HCT116 (cell line): ENCODE data around the gene PDE4D.

Experiments used
- CBX3 ChIP-seq: IDR thresholded peaks from 2 replicates; pipeline ENCODE4 v1.6.1; 2012; ENCODE audit warnings: low read depth
- EZH2 ChIP-seq: fragments of 200-600 bp; sonication (generic); IDR thresholded peaks from 2 replicates; pipeline ENCODE4 v1.6.1; 2017; ENCODE audit warnings: antibody characterized with exemption, mixed run types
- JUND ChIP-seq: IDR thresholded peaks from 2 replicates; pipeline ENCODE4 v1.6.1; 2012
- POLR2A ChIP-seq: IDR thresholded peaks from 2 replicates; pipeline ENCODE4 v1.7.0; 2011; ENCODE audit warnings: borderline replicate concordance; ENCODE audit not compliant: insufficient read depth, insufficient read length; ENCODE audit errors: extremely low read depth
- POLR2AphosphoS5 ChIP-seq: IDR thresholded peaks from 2 replicates; pipeline ENCODE4 v1.6.1; 2011; ENCODE audit warnings: mild to moderate bottlenecking, low read depth, low read length, moderate library complexity
- TF ChIP-seq, protein P1 (sequence below), 3 experiments: fragments of 200-600 bp in 1 of 3; sonication (generic) in 1 of 3; IDR thresholded peaks in 2 of 3; conservative IDR thresholded peaks in 1 of 3; 2 replicates each; pipeline ENCODE4 v1.5.1; 2012 to 2017; ENCODE audit warnings: low read depth in 2 of 3, low read length in 2 of 3, antibody characterized with exemption in 1 of 3, borderline replicate concordance in 1 of 3, control low read depth in 1 of 3, mild to moderate bottlenecking in 1 of 3, mixed read lengths in 1 of 3, mixed run types in 1 of 3, moderate library complexity in 1 of 3; ENCODE audit not compliant: insufficient read depth in 1 of 3

DNA sequence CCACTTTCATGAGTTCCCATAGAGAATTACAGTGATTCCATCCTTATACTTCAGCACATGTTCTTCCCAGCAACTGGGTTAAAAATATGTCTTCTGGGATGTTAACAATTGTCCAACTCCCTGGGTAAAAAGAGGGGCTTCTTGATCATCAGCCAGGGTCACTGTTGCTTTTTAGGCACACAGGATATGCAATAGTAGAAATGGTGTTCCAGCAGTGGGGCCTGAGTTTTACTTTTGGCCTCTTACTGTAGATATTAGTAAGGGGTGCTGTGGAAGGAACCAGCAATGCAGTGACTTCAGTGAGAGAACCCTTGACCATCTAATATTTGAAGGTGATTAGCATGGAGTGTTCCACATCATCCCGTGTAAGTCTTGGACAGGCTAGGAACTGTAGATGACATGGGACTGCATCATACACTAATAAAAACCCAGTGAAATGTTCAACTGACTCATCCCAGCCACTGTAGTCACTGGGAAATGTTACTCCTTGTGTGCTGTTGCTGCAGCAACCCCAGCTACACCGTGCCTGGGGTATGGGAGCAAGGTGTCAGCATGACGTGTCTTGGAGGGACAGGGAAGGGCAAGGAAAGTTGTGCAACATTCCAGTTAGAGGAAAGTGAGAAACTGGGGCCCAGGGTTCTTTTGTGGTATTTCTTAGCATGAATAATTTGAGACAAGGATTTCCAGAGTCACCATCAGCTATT is 699.8 kb downstream of the PDE4D start:
- TF ChIP-seq CBX3 (no peak), POLR2A (no peak), JUND (no peak), POLR2AphosphoS5 (no peak), EZH2 (no peak)
- TF ChIP-seq, protein P1, sequence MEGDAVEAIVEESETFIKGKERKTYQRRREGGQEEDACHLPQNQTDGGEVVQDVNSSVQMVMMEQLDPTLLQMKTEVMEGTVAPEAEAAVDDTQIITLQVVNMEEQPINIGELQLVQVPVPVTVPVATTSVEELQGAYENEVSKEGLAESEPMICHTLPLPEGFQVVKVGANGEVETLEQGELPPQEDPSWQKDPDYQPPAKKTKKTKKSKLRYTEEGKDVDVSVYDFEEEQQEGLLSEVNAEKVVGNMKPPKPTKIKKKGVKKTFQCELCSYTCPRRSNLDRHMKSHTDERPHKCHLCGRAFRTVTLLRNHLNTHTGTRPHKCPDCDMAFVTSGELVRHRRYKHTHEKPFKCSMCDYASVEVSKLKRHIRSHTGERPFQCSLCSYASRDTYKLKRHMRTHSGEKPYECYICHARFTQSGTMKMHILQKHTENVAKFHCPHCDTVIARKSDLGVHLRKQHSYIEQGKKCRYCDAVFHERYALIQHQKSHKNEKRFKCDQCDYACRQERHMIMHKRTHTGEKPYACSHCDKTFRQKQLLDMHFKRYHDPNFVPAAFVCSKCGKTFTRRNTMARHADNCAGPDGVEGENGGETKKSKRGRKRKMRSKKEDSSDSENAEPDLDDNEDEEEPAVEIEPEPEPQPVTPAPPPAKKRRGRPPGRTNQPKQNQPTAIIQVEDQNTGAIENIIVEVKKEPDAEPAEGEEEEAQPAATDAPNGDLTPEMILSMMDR (IDR thresholded peaks at IDR 0.05 in 2 of 3, conservative IDR thresholded peaks at IDR 0.05 in 1 of 3; ENCODE audit: borderline replicate concordance in 1 of 3, insufficient read depth in 1 of 3, low read depth in 2 of 3, low read length in 2 of 3) = no peak
